HG03442 (cell line): ENCODE measurements around the gene GNAQ.
A peak's percentile ranks its signal among the peaks of the same experiment; 100 is the strongest.

Experiments
- ATAC-seq: cut with Tn5 transposase; IDR thresholded peaks from one replicate; pipeline ENCODE4 v1.9.1; 2021; ENCODE audit warnings: mild to moderate bottlenecking, moderate library complexity; ENCODE audit not compliant: unreplicated experiment

GNAQ gene

GRCh38 chr9:77909306-77909705 lies 122.3 kb downstream of the GNAQ start:
- ATAC-seq, result no peak

- no peak for ATAC-seq
These were observed 123.3 kb downstream of the GNAQ start for GRCh38 chr9:77908293-77908692.

- ATAC-seq, result no peak
These were observed 124.0 kb downstream of the GNAQ start for GRCh38 chr9:77907585-77907984.

GRCh38 chr9:77906991-77907390 lies 124.6 kb downstream of the GNAQ start:
- no peak for ATAC-seq

GRCh38 chr9:77903666-77904285 lies 127.8 kb downstream of the GNAQ start:
- no peak for ATAC-seq

GRCh38 chr9:77901771-77902170 lies 129.8 kb downstream of the GNAQ start:
- ATAC-seq, result no peak

GRCh38 chr9:77901018-77901417 lies 130.6 kb downstream of the GNAQ start:
- ATAC-seq, result no peak

- ATAC-seq, result no peak
These were observed 131.8 kb downstream of the GNAQ start for GRCh38 chr9:77899679-77900354.

GRCh38 chr9:77898864-77899263 lies 132.7 kb downstream of the GNAQ start:
- ATAC-seq, result no peak

GRCh38 chr9:77896938-77897667 lies 134.5 kb downstream of the GNAQ start:
- no peak for ATAC-seq

GRCh38 chr9:77896269-77896937 lies 135.2 kb downstream of the GNAQ start:
- ATAC-seq, result no peak

GRCh38 chr9:77893706-77894105 lies 137.9 kb downstream of the GNAQ start:
- ATAC-seq, result no peak

GRCh38 chr9:77892955-77893514 lies 138.6 kb downstream of the GNAQ start:
- ATAC-seq, result no peak

- ATAC-seq, result peak; percentile 90
These were observed 139.4 kb downstream of the GNAQ start for GRCh38 chr9:77892171-77892570.

- ATAC-seq, result no peak
These were observed 140.3 kb downstream of the GNAQ start for GRCh38 chr9:77891128-77891800.

- ATAC-seq, result no peak
These were observed 143.9 kb downstream of the GNAQ start for GRCh38 chr9:77887662-77888061.

- ATAC-seq, result no peak
These were observed 146.4 kb downstream of the GNAQ start for GRCh38 chr9:77885104-77885672.

- no peak for ATAC-seq
These were observed 147.5 kb downstream of the GNAQ start for GRCh38 chr9:77883846-77884771.

GRCh38 chr9:77883133-77883532 lies 148.5 kb downstream of the GNAQ start:
- ATAC-seq, result no peak
